GM18499 (cell line): ENCODE results near the gene CXCR3.
A peak's percentile ranks its signal among the peaks of the same experiment; 100 is the strongest.
"Not testable (repeated sequence)": the region's sequence is repeated elsewhere in the genome, so short reads cannot be mapped to it uniquely, and the experiment has no call there.

Experiments used
- ATAC-seq: cut with Tn5 transposase; IDR thresholded peaks from one replicate; pipeline ENCODE4 v1.9.1; 2021; ENCODE audit warnings: moderate number of reproducible peaks; ENCODE audit not compliant: insufficient read depth, unreplicated experiment

CXCR3 gene

DNA sequence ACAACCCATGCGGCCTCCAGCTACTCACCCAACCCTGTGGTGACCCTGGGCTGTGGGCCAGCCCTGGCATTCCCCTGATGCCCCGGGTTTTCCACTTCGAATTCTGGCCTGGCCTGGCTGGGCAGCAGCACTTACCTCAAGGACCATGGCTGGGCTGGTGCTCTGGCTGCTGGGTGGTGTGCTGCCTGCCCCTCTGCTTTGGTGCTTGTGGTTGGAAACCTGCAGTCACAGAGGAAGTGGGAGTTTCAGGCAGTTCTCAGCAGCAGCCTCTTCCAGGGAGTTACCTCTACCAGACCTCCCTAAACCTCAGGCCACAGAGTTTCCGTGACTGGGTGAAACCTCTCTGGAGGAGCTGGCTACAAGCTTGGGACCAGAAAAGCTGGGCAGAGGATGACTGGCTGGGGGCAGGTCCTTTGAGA is at the start of gene CXCR3:
Gene CXCR3 (minus strand): TSS at position 209 of the 419 bp plus-strand sequence. CDS start 62 bp downstream, at position 147.
- peak; percentile 36 for ATAC-seq

- ATAC-seq: no peak
Measured at GRCh38 chrX:71667328-71668247, 49.3 kb upstream of the CXCR3 start, which contains the start of gene LOC101059915. TSS of gene LOC101059915 (plus strand) at chrX:71667546.

DNA sequence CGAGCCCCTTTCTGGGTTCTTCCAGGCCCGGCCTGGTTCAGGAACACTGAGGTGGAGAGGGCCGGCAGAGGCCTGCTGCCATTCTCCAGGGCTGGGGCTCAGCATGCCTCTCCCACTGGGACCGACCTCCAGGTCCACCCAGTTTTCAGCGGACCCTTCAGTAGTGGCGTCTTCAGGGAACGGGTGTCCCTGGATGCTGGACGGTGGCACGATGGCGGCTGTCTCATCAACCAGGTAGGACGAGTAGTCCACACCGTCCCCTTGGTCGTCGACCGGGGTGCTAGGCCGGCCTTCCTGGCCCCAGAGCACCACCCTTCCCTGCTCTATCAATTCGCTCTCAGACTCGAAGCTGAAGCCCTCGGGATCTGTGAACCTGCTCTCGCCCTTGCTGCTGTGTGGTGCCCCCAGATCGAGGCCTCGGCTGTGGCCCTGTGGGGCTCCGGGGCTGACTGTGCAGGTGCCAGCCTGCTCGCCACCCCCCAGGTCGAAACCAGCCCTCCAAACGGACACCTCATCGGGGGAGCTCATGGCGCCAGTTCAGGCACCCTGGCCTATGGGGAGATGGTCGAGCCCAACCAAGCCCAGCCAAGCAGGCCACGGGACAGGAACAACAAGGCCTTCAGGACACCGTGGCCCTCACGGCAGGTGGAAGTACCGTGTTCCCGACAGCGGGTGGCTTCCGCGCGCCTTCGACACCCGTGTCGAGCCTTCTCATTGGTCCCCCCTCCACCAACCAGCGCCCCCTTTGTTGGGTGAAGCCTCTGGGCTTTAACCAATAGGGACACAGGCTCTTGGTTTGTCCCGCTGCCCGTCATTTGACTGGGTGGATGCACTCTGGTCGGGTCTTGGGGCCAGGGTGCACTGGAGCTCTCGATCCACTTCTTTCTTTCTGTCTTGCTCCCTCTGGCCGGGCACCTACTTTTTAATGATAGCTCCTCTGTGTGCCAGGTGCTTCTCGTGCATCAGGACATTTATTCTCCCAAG is 48.2 kb upstream of the CXCR3 start:
- ATAC-seq: no peak

DNA sequence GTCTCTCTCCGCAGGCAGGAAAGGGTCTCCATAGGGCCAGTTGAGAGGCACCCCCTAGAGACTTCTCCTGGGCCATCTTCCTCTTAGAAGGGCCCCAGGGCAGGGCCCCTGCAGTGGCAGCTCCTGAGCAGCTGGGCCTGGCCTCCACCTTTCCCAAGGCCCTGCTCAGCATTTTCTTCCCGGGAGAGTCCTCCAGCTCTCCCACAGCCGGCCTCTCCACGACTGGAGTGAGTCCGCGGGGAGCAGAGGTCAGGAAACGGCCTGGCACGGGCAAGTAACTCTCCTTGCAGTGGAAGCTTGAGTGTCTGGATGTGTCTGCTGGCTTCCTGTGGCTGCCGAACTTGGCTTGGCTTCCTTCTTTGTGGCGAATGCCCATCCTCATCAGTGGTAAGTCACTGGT is 47.4 kb upstream of the CXCR3 start:
- ATAC-seq: no peak

DNA sequence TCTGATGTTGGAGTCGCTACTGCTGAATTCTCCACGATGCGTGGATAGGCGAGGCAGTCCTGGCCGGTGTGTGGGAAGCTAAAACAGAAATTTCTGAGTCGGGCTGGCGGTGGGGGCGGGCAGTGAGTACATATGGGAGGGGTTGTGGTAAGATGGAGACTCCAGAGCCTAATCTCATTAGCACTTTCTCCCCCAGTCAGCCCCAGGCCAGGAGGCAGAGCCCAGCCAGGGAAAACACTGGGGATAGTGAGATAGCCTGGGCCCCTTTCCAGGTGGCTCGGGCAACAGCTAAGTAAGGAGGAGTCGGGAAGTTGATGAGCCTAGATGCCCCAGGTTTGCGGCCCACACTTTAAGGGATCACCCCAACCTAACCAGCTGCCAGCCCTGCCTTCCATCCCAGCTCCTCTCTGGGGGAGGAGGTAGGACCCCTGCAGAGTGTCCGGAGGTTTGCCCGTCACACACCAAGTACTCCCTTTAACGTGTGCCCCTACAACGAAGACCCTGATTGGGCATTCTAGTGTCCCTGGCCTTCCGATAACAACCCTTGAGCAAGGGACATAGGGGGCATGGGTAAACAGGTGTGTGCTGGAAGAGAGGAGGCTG is 46.7 kb upstream of the CXCR3 start:
- no peak for ATAC-seq

- not testable (repeated sequence) for ATAC-seq
Measured at GRCh38 chrX:71664202-71664601, 45.9 kb upstream of the CXCR3 start.

DNA sequence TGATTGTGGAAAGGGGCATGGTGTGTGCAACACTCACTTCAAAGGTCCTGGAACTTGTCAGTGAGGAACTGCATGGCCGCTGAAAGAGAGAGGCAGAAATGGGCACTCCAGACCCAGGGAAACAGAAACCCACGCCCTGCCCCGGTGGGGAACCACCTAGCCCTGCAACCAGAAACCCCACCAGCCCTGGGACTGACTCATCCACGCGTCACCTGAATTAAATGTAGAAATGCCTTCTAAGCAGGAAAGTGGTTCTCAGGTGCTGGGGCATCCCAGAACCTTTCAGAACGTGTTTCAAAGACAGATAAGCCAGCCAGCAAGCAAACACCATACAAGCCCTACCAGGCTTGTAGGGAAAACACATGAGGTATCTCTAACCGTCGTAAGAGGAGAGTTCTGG is 44.9 kb upstream of the CXCR3 start:
- not testable (repeated sequence) for ATAC-seq

DNA sequence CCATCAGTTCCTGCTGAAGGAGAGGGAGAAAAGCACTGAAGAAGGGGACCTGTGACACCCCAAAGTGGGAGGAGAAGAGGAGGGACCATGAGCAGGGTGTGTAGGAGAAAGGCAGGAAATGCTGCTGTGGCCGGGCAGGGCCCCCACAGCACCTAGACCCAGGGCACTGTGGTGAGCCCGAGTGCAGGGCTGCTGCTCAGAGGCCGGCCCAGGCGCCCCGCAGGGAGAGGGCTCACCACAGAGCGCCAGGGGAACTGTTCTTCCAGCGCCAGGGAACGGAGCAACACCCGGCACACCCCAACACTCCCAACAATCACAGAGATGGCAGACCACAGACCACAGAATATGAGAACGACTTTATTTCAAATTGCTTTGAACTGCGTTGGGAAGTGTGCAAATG is 44.3 kb upstream of the CXCR3 start:
- ATAC-seq: not testable (repeated sequence)

DNA sequence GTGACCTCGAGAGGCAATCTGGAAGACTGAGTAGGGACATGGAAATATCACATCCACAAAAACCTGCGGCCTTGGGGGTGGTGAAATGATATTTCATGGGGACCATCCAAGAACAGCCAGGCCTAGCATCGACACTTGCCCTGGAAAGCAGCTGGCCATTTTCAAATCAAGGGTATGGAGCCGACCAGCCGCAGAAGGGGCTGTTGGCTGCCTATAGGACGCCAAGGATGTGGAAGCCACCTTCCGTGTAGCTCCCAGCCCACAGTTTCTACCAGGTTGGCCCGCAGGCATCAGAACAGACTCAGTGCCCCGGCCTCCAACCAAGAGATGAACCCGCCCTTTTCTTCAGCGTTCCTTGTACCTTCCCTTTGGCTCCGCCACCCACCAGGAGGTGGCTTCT is 43.6 kb upstream of the CXCR3 start:
- no peak for ATAC-seq

DNA sequence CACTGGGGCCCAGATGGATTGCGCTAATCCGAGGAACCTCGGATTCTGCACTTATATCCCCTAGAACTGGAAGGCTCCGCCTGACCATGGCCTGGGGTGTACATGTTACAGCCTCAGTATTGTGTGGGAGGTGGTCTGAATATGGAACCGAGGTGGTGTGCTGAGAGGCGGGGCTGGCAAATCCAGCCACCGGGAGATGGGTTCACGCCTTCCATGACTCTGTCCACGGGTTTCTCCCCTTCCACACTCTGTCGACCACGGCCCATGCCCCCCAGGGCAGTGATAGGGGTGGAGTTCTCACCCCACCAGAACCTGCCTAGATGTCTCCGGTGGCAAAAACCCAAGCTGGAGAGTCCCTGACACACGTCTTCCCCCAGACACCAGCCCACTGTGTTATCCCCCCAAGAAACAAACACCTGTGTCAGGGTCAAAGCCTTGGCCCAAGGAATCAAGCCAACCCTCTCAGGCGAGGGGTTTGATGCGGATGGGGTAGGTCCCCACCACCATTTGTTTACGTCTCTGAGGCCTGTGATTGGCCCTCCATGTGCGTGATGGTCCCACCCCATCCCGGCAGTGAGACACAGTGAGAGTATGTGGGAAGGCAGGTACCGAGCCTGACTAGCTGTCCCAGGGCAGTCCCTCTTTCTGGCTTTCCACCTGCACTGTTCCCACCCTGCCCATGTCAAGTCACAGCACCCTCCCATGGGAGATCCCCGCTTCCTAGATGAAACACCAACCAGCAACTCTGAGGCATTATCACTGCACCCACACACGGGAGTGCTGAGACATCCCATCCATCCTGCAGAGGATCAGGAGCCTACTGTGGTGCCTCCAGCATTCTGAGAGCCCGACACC is 42.5 kb upstream of the CXCR3 start:
- no peak for ATAC-seq

DNA sequence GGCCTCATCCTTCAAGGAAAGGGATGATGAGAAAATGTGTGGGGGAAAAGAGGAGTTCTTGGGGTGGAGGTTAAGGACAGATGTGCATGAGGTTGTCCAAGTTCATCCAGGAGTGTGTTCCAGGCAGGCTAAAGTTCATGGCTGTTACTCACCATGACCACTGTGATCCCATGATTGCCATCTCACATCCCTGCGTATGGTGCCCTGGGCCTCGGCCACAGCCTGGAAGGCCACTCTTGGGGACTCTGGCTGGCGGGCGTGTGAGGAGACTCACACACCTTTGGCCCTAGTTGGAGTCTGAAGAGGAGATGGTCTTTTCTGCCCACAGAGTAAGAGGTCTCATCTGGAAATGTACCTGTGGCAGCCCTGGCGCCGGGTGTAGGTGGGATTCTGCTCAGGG is 41.6 kb upstream of the CXCR3 start:
- ATAC-seq: no peak

- no peak for ATAC-seq
Measured at GRCh38 chrX:71659342-71659741, 41.0 kb upstream of the CXCR3 start.

GRCh38 chrX:71657267-71657666 is 39.0 kb upstream of the CXCR3 start:
- ATAC-seq: no peak

- ATAC-seq: no peak
Measured at GRCh38 chrX:71653344-71653743, 35.0 kb upstream of the CXCR3 start.

GRCh38 chrX:71652405-71652804 is 34.1 kb upstream of the CXCR3 start:
- no peak for ATAC-seq

DNA sequence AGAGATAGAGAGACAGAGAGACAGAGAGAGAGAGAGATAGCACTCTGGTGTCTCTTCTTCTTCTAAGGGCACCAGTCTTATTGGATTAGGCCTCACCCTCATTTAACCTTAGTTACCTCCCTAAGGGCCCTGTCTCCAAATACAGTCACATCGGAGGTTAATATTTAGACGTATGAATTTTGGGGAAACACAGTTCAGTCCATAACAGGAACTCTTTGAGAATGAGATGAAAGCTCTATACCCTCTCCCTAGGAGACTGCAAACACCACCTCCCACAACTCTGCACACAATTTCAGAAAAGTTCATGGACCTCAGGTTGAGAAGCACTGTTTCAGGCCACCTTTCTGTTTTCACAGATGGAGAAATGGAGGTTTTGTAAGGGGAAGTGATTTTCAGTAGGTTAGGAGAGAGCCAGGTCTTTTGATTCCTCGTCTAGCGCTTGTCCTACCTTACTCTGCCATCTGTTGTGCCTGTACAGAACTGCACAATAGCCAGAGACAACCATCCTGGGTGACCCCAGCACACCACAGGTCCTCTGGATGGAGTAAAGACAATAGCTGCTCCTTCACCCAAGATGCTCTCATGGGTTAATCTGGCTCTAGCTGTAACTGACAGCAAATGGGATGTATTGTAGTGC is 32.1 kb upstream of the CXCR3 start:
- ATAC-seq: peak; percentile 66

- not testable (repeated sequence) for ATAC-seq
Measured at GRCh38 chrX:71644406-71644805, 26.1 kb upstream of the CXCR3 start.

DNA sequence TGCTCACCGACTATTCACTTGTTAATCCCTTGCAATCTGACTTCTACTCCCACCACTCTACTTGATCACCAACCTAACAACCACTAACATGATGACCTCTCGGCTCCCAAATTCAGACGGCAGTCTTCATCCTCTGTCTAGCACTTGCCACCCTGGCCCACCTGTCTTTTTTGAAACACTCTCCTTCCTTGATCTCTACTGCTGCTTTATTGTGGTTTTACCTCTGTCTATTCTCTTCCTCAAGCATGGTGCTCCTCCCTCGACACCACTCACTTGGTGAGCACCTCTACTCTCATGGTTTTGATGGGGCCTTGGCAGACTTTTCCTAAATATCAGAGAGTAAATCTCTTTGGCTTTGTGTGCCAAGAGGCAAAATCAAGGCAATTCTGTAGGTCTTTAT is 21.7 kb upstream of the CXCR3 start:
- no peak for ATAC-seq

GRCh38 chrX:71638409-71638808 is 20.1 kb upstream of the CXCR3 start:
- no peak for ATAC-seq
